ENCODE measurements around the gene TLCD3A. TPM values are rescaled to one million over a fixed set of nuclear protein-coding genes. Genes with fewer than 3 reads are reported as not detected.
A peak's percentile ranks its signal among the peaks of the same experiment; 100 is the strongest.

TLCD3A gene
- total and polyA plus RNA-seq, 2 donors (not counting 1 experiment from before 2014, with no cell fraction given): 7.6 to 54.7 TPM

- Histone ChIP-seq H4K20me1 (ENCODE audit: control insufficient read depth, extremely low read depth, insufficient read depth, low read length) (no peaks in the 10 kb centered on the region), H2AFZ (ENCODE audit: low read length) (no peak overlapping the region), H3K9me3 (ENCODE audit: control insufficient read depth, insufficient read depth, low read depth, low read length) (no peaks in the 10 kb centered on the region), H3K36me3 (ENCODE audit: control insufficient read depth, insufficient read depth, low read length) (peaks cover 3% of the 10 kb centered on the region), H3K27me3 (ENCODE audit: control insufficient read depth, insufficient read depth, low read length) (no peaks in the 10 kb centered on the region), H3K79me2 (ENCODE audit: control insufficient read depth, insufficient read depth, low read length) (peaks cover 27% of the 10 kb centered on the region), H3K4me3 (replicated peaks in 1 of 4; ENCODE audit: control extremely low read depth in 1 of 4, insufficient read depth in 1 of 4, low read depth in 3 of 4, low read length in 4 of 4) (no peak overlapping the region), H3K27ac (ENCODE audit: insufficient read depth, low read length) (no peak overlapping the region), H3K4me2 (ENCODE audit: extremely low read depth, insufficient read depth, low read length) (no peak overlapping the region), H3K9ac (ENCODE audit: insufficient read depth, low read length) (no peak overlapping the region), H3K4me1 (ENCODE audit: control insufficient read depth, extremely low read depth, insufficient read depth, low read length) (peaks cover 3% of the 10 kb centered on the region)
- TF ChIP-seq CTCF (conservative IDR thresholded peaks at IDR 0.05 in 1 of 2, IDR thresholded peaks at IDR 0.05 in 1 of 2; ENCODE audit: low read depth in 1 of 2, low read length in 2 of 2) (no peak), EZH2 (IDR thresholded peaks at IDR 0.05; ENCODE audit: low read length, missing control alignments) (no peak)
- peak in 1 of 2 donors; percentile 59 for DNase-seq (ENCODE audit: low read depth in 2 of 2)
These were observed 28.1 kb upstream of the TLCD3A start for GRCh38 chr17:704111-704864.

GRCh38 chr17:705011-705410 is 27.4 kb upstream of the TLCD3A start:
- TF ChIP-seq EZH2 (IDR thresholded peaks at IDR 0.05; ENCODE audit: low read length, missing control alignments) (no peak), CTCF (conservative IDR thresholded peaks at IDR 0.05 in 1 of 2, IDR thresholded peaks at IDR 0.05 in 1 of 2; ENCODE audit: low read depth in 1 of 2, low read length in 2 of 2) (no peak)
- Histone ChIP-seq H4K20me1 (ENCODE audit: control insufficient read depth, extremely low read depth, insufficient read depth, low read length) (no peaks in the 10 kb centered on the region), H3K79me2 (ENCODE audit: control insufficient read depth, insufficient read depth, low read length) (peaks cover 22% of the 10 kb centered on the region)

GRCh38 chr17:705863-706262 is 26.5 kb upstream of the TLCD3A start:
- H3K9me3 ChIP-seq (ENCODE audit: control insufficient read depth, insufficient read depth, low read depth, low read length): no peaks in the 10 kb centered on the region
- H3K4me3 ChIP-seq (replicated peaks in 1 of 4; ENCODE audit: control extremely low read depth in 1 of 4, insufficient read depth in 1 of 4, low read depth in 3 of 4, low read length in 4 of 4): no peak overlapping the region
- H3K4me2 ChIP-seq (ENCODE audit: extremely low read depth, insufficient read depth, low read length): no peak overlapping the region
- DNase-seq (ENCODE audit: low read depth in 2 of 2): no peak
- H3K4me1 ChIP-seq (ENCODE audit: control insufficient read depth, extremely low read depth, insufficient read depth, low read length): peaks cover 3% of the 10 kb centered on the region
- no peaks in the 10 kb centered on the region for H3K27me3 ChIP-seq (ENCODE audit: control insufficient read depth, insufficient read depth, low read length)
- no peak overlapping the region for H3K9ac ChIP-seq (ENCODE audit: insufficient read depth, low read length)
- peaks cover 22% of the 10 kb centered on the region for H3K79me2 ChIP-seq (ENCODE audit: control insufficient read depth, insufficient read depth, low read length)
- no peak for TF ChIP-seq CTCF (conservative IDR thresholded peaks at IDR 0.05 in 1 of 2, IDR thresholded peaks at IDR 0.05 in 1 of 2; ENCODE audit: low read depth in 1 of 2, low read length in 2 of 2)
- no peak for TF ChIP-seq EZH2 (IDR thresholded peaks at IDR 0.05; ENCODE audit: low read length, missing control alignments)
- H3K27ac ChIP-seq (ENCODE audit: insufficient read depth, low read length): no peak overlapping the region
- H2AFZ ChIP-seq (ENCODE audit: low read length): no peak overlapping the region
- H4K20me1 ChIP-seq (ENCODE audit: control insufficient read depth, extremely low read depth, insufficient read depth, low read length): no peaks in the 10 kb centered on the region
- H3K36me3 ChIP-seq (ENCODE audit: control insufficient read depth, insufficient read depth, low read length): peaks cover 3% of the 10 kb centered on the region

More at GRCh38 chr17:705011-705410, 27.4 kb upstream of the TLCD3A start:
- H3K27ac ChIP-seq (ENCODE audit: insufficient read depth, low read length): no peak overlapping the region
- H2AFZ ChIP-seq (ENCODE audit: low read length): no peak overlapping the region
- H3K9me3 ChIP-seq (ENCODE audit: control insufficient read depth, insufficient read depth, low read depth, low read length): no peaks in the 10 kb centered on the region
- no peak overlapping the region for H3K4me2 ChIP-seq (ENCODE audit: extremely low read depth, insufficient read depth, low read length)
- H3K9ac ChIP-seq (ENCODE audit: insufficient read depth, low read length): no peak overlapping the region
- peaks cover 3% of the 10 kb centered on the region for H3K36me3 ChIP-seq (ENCODE audit: control insufficient read depth, insufficient read depth, low read length)
- H3K4me3 ChIP-seq (replicated peaks in 1 of 4; ENCODE audit: control extremely low read depth in 1 of 4, insufficient read depth in 1 of 4, low read depth in 3 of 4, low read length in 4 of 4): no peak overlapping the region
- peaks cover 3% of the 10 kb centered on the region for H3K4me1 ChIP-seq (ENCODE audit: control insufficient read depth, extremely low read depth, insufficient read depth, low read length)
- no peak for DNase-seq (ENCODE audit: low read depth in 2 of 2)
- no peaks in the 10 kb centered on the region for H3K27me3 ChIP-seq (ENCODE audit: control insufficient read depth, insufficient read depth, low read length)

All from fibroblast of lung (primary cell).